SU-DHL-6 (cell line): ENCODE results near the gene THAP11.

Experiments used
- EZH2phosphoT487 ChIP-seq: fragments of 200-600 bp; sonication (generic), shearing (Covaris generic); conservative IDR thresholded peaks from 2 replicates; pipeline ENCODE4 v1.6.1; 2018; ENCODE audit warnings: mild to moderate bottlenecking, antibody characterized with exemption, low read length, moderate library complexity, mixed read lengths
- TF ChIP-seq, protein P1 (sequence below): fragments of 200-600 bp; sonication (generic); IDR thresholded peaks from one replicate; pipeline ENCODE4 v1.5.1; 2017; ENCODE audit warnings: antibody characterized with exemption, mild to moderate bottlenecking, low read length, moderate library complexity; ENCODE audit not compliant: insufficient read depth, poor library complexity, severe bottlenecking

DNA sequence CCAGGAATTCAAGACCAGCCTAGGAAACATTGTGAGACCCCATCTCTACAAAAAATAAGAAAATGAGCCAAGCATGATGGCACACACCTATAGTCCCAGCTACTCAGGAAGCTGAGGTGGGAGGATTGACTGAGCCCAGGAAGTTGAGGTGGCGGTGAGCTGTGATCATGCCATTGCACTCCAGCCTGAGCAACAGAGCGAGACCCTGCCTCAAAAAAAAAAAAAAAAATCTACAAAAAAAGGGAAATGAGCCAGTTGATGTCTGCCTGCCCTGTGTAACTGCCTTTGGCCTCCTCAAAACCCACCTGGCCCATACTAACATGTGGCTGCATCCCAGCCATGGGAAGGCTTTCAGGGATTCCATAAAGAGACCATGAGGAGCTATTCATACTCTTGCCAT is 40.2 kb upstream of the THAP11 start:
- TF ChIP-seq, protein P1, sequence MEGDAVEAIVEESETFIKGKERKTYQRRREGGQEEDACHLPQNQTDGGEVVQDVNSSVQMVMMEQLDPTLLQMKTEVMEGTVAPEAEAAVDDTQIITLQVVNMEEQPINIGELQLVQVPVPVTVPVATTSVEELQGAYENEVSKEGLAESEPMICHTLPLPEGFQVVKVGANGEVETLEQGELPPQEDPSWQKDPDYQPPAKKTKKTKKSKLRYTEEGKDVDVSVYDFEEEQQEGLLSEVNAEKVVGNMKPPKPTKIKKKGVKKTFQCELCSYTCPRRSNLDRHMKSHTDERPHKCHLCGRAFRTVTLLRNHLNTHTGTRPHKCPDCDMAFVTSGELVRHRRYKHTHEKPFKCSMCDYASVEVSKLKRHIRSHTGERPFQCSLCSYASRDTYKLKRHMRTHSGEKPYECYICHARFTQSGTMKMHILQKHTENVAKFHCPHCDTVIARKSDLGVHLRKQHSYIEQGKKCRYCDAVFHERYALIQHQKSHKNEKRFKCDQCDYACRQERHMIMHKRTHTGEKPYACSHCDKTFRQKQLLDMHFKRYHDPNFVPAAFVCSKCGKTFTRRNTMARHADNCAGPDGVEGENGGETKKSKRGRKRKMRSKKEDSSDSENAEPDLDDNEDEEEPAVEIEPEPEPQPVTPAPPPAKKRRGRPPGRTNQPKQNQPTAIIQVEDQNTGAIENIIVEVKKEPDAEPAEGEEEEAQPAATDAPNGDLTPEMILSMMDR = no peak
- TF ChIP-seq EZH2phosphoT487 = no peak
